GM19240 (cell line): ENCODE measurements around the gene WFDC8.

Experiments used
- DNase-seq: peaks from one replicate; pipeline ENCODE4 v3.0.0; 2011; ENCODE audit warnings: low spot score; ENCODE audit not compliant: insufficient read length

The WFDC8 gene

DNA sequence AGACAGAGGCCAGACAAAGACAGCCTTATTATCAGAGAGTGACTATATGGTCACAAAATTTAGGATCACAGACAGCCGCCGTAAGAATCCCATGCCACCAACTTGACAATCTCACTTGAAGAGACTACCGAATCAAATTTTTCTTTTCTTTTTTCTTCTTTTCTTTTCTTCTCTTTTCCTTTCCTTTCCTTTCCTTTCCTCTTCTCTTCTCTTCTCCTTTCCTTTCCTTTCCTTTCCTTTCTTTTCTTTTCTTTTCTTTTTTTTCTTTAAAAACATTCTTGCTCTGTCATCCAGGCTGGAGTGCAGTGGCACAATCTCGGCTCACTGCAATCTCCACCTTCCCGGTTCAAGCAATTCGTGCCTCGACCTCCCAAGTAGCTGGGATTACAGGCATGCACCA is 30.7 kb downstream of the WFDC8 start:
- DNase-seq = no peak

DNA sequence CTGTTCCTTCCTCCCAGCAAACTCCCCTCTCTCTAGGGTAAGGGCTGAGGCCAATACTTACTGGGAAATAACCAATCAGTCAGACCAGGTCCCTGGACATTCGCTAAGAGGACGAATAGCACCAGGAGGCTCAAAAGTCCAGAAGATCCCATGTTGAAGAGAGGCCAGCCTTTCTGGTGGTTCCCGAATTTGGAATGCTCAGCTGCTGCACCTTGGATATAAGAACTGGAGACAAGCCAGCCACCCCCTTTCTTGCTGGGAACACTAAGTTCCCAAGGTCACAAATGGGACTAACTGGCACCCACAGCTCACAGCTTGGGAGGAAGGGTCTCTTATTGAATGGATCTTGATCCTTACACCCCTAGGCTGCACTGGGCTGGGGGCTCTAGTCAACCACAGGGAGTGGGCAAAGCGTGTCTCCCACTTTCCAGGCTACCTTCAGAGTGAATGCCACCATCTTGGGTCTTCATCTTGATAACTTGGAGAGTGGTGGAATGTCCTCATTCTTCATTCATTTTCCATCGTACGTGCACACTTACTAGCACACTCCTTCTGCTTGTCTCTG is 31.8 kb downstream of the WFDC8 start, which contains the start of gene EPPIN:
TSS of gene EPPIN (minus strand) at position 196 of the 565 bp plus-strand sequence. CDS start at position 152, 44 bp downstream.
- DNase-seq = no peak

DNA sequence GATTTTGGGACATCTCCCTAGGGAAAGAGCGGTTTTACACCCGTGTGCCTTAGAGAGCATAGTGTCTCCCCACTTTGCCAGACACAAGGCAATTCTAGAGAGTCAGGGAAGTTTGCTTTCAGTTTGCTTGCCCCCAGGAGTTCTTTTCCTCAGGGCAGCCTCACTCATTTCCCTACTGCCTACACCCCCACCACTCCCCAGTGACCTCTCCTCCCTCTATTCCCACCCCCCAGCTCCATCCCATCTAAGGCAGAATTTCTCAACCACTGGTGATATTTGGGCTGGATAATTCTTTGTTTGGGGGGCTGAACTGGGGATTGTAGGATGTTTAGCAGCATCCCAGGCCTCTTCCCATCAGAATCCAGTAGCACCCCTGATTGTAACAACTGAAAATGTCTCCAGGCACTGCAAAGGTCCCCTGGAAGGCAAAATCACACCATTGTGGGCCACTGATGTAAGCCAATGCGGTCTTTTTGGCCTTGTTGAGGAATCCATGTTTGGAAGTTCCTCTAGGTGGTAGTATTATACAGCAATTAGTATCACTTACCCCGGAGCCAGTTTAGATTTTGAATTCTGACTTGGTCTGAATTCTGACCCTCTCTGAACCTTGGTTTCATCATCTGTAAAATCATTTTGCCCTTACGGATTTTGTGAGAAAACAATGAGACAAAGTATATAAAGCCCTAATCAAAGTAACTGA is 33.2 kb downstream of the WFDC8 start:
- DNase-seq = no peak

DNA sequence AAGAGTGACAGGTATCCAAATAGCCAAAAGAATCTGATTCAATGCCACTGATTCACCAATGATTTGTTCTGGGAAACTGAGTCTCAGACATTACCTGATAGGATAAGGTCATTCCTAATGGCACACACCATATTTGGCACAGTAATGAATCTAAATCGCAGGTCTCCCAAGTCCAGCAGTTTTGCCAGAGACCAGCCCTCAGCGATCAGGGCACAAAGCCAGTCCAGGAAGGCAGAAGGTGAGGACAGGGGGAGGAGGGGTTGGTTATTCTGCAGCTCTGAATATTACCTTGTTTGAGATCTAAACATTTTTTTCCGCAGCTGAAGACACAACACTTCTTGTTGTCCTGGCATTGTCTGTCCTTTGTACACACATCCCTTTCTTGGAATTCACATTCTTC is 33.7 kb downstream of the WFDC8 start:
- DNase-seq = no peak

DNA sequence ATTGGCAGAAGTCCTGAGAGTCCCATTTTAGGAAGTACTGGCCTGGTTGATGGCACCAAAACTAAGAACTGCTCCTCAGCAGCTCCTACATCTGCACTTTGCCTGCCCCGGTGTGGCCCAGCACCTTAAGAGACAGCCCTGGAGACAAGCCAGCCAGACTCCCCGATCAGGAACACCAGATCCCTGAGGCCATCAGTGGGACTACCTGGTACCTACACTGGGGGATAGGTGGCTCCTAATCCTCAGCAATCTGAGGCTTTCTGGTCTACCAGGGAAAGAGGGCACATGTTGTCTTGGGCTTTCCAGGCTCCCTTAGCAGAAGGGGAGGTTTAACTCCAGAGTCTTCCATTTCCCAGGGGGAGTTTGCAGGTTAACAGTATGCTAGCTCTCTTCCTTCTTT is 39.7 kb downstream of the WFDC8 start, which contains the start of gene WFDC6:
TSS of gene WFDC6 (minus strand) at position 101 of the 400 bp plus-strand sequence. CDS start at position 26, 75 bp downstream.
- DNase-seq = no peak

DNA sequence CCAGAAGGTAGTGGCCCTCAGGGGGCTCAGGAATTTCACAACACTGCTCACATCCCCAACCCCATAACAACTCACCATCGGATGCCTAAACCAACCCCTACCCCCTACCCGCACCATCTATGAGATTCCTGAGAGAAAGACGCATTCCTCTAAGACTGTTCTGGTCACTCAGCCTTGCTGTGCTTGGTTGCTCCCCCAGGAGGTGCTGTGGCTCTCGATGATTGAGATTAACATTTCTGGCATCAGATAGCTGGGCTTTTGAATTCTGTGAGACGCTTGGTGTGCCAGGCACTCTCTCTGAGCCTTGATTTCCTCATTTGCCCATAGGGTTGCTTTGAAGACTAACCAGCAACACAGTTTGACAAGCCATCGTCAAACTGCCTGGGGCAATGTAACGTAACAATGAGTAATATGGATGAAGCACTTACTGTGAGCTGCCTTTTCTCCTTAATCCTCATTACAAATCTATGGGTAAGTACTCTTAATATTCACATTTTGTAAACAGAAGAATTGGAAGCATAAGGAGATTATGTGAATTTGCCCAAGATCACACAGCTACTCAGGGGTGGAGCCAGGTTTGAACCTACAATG is 40.8 kb downstream of the WFDC8 start:
- no peak for DNase-seq

DNA sequence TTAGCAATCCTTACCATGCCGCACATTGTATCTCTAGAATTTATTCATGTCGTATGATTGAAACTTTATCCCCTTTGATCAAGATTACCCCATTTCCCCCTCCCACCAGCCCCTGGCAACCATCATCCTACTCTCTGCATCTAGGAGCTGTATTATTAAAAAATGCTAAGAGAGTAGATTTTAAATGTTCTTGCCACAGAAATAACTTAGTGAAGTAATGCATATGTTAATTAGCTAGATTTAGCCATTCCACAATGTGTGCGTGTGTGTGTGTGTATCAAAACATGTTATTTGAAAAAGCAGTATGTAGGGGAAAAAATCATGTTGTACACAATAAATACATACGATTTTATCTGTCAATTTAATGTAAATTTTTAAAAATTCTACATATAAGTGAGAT is 51.8 kb downstream of the WFDC8 start:
- no peak for DNase-seq

DNA sequence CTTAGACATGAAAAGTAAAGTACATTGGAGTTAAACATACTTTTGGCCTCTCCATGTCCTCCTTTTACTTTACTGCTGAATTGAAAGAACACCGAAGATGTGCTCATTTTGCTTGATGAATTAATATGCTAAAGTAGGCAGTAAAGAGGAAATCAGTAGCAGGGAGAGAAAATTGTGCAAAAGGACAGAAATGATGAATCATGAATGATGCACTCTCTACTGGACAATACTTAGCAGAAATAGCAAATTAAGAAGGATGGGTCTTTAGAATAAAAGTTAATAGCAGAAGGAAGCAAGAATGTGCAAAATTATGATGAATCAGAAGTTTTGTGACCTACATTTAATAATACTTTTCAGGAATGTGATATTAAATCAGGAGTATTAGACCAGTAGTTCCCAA is 55.3 kb downstream of the WFDC8 start:
- no peak for DNase-seq

DNA sequence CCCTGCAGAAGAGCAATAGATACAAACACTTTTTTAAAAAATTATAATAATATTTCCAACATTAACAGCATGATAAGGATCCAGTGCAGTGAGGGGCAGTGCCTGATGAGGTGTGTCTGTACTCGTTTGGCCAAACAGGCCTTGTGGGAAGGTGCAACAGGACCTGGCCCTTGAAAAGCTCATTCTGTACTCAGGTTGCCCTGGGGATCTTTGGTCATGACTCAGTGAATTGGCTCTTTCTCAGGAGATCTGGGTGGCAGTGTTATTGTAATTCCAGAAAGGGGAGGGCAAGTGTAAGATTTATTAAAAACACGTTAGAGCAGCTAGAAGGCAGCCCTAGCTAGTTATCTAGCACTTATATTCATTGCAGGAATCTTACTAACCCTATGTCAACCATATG is 60.8 kb downstream of the WFDC8 start:
- no peak for DNase-seq

DNA sequence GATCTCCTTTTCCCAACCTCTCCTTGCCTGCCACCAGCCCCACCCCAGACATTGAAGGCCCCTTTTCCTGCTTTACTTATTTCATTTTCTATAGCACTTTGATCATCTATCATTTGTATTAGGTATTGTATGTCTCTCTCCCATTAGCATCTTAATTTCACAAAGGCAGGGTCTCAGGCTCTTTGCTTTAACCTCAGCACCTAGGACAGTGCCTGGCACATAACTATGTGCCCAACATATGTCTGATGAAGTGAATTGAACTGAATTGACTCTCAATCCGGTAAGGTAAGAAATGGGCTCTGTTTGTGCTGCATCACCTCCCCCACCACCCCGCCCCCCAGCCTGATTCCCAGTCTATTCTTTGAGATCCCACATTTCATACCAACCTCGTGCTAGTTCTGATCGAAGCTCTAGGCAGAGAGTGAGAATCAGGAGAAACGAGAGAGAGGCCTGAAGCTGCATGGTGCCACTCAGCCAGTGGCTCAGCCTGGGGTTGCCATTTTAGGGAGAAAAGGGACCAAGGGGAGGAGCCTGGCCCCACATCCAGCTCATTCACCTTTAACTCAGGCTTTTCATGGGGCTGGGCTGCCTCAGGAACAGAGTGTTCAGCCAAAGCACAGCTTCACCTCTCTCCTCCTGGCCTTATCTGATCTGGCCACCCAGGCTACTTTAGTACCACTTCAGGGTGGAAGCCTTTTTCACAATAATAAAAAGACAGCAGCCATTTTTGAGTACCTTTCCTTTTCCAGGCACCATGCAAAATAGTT is 63.8 kb downstream of the WFDC8 start, which contains the start of gene SPINT3:
TSS of gene SPINT3 (minus strand) at position 476 of the 767 bp plus-strand sequence. CDS start at position 462, 14 bp downstream.
- DNase-seq = no peak

DNA sequence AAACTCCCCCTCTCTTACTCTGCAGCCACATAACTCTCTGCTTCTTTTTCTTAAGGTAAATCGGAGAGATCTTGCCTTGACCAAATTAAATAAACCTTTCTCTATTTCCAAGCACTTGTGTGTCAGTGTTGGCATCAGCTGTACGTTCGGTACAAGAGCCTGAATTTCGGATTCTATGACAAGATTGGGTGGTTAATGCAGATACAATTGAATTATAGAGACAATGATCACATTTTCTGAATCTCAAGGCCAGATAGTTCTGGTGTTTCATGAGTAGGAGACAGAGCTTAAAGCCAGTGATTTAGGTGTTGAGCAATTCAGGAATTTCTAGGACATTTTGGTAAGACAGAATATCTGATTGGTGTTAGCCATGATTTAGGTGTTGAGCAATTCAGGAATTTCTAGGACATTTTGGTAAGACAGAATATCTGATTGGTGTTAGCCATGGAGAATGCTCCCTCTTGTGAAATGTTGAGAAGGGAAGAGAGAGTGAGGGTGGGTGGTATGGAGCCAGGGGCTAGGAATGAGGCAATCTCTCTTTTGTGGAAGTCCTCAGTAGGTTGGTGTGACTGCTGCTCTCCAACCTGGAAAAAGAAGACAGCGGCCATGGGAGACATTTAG is 68.7 kb downstream of the WFDC8 start:
- DNase-seq = no peak

DNA sequence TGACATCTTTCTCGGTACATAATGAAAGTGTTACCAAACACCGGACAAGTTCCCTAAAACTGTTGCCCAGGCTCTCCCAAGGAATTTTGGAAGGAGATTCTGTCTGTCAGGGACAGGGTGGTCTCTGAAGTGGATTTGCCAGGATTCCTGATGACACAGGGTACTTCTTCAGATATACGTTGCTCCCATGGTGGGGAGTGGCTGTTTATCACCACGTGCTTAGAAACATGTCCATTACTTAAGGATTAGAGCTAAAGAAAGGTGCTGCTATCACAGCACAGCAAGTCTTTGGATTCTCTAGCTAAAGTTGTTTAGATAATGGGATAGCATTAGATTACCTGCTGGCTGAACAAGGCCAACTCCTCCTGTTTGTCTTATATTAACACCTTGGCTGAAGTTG is 70.0 kb downstream of the WFDC8 start:
- no peak for DNase-seq

DNA sequence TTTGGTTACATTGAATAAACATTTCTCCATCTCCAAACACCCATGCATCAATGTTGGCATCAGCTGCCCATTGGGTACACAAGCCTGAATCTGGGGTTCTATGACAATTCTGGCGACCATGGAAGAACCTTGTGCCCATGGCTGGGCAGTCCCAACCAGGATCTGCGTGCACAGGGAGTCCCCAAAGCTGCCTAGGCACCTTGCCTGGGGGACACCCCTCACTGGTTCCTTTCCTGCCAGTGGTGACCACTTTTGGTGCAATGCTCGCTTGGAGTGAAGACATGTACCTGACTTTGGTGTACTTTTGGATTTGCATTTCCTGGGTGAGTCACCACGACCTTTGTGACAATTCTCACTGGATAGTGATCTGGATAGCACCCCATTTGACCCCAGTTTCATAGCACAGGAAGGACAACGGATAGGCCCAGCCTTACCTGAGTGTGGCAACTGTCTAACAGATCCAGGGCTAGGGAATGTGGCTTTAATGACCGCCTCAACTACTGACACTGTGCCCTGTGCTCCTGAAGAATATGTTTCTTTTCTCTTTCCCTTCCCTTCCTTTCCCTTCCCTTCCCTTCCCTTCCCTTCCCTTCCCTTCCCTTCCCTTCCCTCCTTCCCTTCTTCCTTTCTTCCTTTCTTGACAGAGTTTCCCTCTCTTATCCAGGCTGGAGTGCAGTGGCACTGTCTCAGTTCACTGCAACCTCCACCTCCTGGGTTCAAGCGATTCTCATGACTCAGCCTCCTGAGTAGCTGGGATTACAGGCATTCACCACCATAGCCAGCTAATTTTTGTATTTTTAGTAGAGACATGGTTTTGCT is 70.8 kb downstream of the WFDC8 start:
- DNase-seq = no peak

DNA sequence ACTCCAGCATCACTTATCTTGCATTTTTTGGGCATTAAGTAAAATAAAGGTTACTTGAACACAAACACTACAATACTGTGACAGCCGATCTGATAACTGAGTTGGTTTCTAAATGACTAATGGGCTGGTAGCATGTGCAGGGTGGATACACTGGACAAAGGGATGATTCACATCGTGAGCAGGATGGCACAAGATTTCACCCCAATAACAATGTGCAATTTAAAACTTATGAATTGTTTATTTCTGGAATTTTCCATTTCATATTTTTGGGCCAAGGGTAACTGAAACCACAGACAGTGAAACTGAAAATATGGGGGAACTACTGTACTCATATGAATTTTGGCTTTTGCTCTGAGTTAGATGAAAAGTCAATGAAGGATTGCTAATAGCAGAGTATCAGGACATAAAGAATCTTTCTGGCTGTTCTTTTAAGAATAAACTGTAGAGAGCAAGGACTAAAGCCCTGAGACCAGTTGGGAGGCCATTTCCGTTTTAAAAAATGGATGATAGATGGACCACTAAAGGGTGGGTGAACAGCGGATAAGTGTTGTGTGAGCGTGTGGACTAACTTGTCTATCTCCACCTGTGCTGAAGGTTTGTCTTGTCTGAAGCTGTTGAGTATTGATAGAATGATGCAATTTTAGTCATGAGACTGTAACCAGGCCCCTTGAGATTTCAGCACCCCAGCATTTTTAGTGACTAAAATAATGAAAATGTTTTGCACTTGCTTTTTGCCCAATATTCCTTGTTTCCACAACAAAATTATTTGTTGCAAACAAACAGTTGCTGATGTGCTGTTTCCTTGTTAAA is 71.9 kb downstream of the WFDC8 start:
- DNase-seq = no peak

DNA sequence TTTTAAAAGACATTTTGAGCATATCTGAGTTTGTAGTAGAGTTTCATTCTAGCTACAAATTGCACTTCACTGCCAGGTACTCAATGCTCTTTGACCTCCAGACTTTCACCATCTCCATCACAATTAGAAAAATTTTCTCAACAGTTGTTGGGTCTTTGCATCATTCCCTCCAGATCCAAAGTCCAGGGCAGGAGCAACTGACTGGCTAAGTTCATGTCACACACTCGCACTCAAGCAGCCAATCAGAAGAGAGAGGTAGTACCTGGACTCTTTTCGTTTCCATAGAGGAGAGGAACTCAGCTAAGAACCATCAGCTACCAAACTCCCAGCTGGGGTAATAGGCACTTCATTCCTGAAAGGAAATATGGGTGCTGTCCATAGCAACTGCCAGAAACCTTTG is 72.7 kb downstream of the WFDC8 start:
- DNase-seq = no peak

DNA sequence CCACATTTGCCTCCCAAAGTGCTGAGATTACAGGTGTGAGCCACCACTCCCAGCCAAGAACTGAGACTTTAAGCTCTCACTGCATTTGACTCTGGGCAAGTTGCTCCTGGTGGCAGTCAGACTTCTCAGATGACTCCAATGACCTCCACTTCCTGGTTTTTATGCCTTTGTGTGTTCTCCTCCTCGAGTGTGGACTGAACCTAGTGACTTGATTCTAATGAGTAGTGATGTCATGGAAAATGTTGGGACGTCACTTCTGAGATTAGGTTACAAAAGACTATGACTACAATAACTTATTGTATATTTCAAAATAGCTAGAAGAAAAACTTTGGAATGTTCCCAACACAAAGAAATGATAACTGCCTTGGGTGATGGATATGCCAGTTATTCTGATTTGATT is 75.7 kb downstream of the WFDC8 start:
- DNase-seq = no peak

DNA sequence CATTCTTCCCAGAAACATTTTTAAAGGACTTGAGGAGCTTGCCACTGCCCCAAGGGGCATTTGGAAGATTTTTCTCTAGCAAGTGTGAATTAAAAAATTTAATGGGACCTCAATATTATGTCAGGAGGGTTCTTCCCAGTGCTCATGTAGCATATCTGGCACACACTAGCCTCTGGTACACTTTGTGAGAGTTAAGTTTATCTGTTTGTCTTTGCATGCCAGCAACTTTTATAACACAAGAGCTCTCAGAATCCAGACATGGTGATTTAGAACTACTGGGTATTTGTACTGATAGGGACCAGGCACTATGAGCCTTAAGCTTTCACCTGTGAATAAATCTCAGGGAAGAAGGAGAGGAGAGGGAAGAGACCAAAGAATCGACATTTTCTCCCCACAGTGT is 76.5 kb downstream of the WFDC8 start:
- DNase-seq = no peak
